ENCODE measurements around the gene CRACDL.

The CRACDL gene

GRCh38 chr2:98895221-98895620 lies 40.8 kb downstream of the CRACDL start:
- no peaks in the 10 kb centered on the region for H3K9me3 ChIP-seq (ENCODE audit: insufficient read depth, low read length)
- H2AFZ ChIP-seq (ENCODE audit: low read depth, low read length), result no peak overlapping the region
- H3K36me3 ChIP-seq (replicated peaks; ENCODE audit: low read depth, low read length), result no peaks in the 10 kb centered on the region
- H4K20me1 ChIP-seq (ENCODE audit: insufficient read depth, low read length), result no peaks in the 10 kb centered on the region
- no peak overlapping the region for H3K4me3 ChIP-seq (ENCODE audit: low read length)
- H3K4me1 ChIP-seq (ENCODE audit: low read length), result no peaks in the 10 kb centered on the region
- no peak overlapping the region for H3K27ac ChIP-seq (ENCODE audit: low read length)
- H3K27me3 ChIP-seq (ENCODE audit: low read depth, low read length), result no peaks in the 10 kb centered on the region
- no peak overlapping the region for H3K9ac ChIP-seq (ENCODE audit: low read length)
- H3K79me2 ChIP-seq (ENCODE audit: low read length), result no peaks in the 10 kb centered on the region
- no peak for TF ChIP-seq CTCF (IDR thresholded peaks at IDR 0.05; ENCODE audit: low read depth, low read length)
- no peak for TF ChIP-seq EZH2phosphoT487 (IDR thresholded peaks at IDR 0.05; ENCODE audit: low read depth)
- no peak overlapping the region for H3K4me2 ChIP-seq (ENCODE audit: low read length)

- no peaks in the 10 kb centered on the region for H3K9me3 ChIP-seq (ENCODE audit: insufficient read depth, low read length)
- no peak overlapping the region for H3K4me2 ChIP-seq (ENCODE audit: low read length)
- H3K79me2 ChIP-seq (ENCODE audit: low read length), result no peaks in the 10 kb centered on the region
- H2AFZ ChIP-seq (ENCODE audit: low read depth, low read length), result no peak overlapping the region
- H3K36me3 ChIP-seq (replicated peaks; ENCODE audit: low read depth, low read length), result no peaks in the 10 kb centered on the region
- no peak overlapping the region for H3K4me3 ChIP-seq (ENCODE audit: low read length)
- H4K20me1 ChIP-seq (ENCODE audit: insufficient read depth, low read length), result no peaks in the 10 kb centered on the region
- H3K9ac ChIP-seq (ENCODE audit: low read length), result no peak overlapping the region
- H3K27ac ChIP-seq (ENCODE audit: low read length), result no peak overlapping the region
- H3K4me1 ChIP-seq (ENCODE audit: low read length), result no peaks in the 10 kb centered on the region
- no peaks in the 10 kb centered on the region for H3K27me3 ChIP-seq (ENCODE audit: low read depth, low read length)
- TF ChIP-seq EZH2phosphoT487 (IDR thresholded peaks at IDR 0.05; ENCODE audit: low read depth) (no peak), CTCF (IDR thresholded peaks at IDR 0.05; ENCODE audit: low read depth, low read length) (no peak)
Measured at GRCh38 chr2:98894331-98895000, 41.6 kb downstream of the CRACDL start.

- Histone ChIP-seq H3K27me3 (ENCODE audit: low read depth, low read length) (no peaks in the 10 kb centered on the region), H3K27ac (ENCODE audit: low read length) (no peak overlapping the region), H3K4me1 (ENCODE audit: low read length) (no peaks in the 10 kb centered on the region), H2AFZ (ENCODE audit: low read depth, low read length) (no peak overlapping the region), H3K4me3 (ENCODE audit: low read length) (no peak overlapping the region), H3K9me3 (ENCODE audit: insufficient read depth, low read length) (no peaks in the 10 kb centered on the region), H3K9ac (ENCODE audit: low read length) (no peak overlapping the region), H3K36me3 (replicated peaks; ENCODE audit: low read depth, low read length) (no peaks in the 10 kb centered on the region), H3K79me2 (ENCODE audit: low read length) (no peaks in the 10 kb centered on the region), H4K20me1 (ENCODE audit: insufficient read depth, low read length) (no peaks in the 10 kb centered on the region), H3K4me2 (ENCODE audit: low read length) (no peak overlapping the region)
- no peak for TF ChIP-seq CTCF (IDR thresholded peaks at IDR 0.05; ENCODE audit: low read depth, low read length)
- no peak for TF ChIP-seq EZH2phosphoT487 (IDR thresholded peaks at IDR 0.05; ENCODE audit: low read depth)
Measured at GRCh38 chr2:98893911-98894321, 42.1 kb downstream of the CRACDL start.

GRCh38 chr2:98892871-98893270 lies 43.2 kb downstream of the CRACDL start:
- Histone ChIP-seq H3K79me2 (ENCODE audit: low read length) (no peaks in the 10 kb centered on the region), H3K9ac (ENCODE audit: low read length) (no peak overlapping the region), H3K27me3 (ENCODE audit: low read depth, low read length) (no peaks in the 10 kb centered on the region; the same call in 1 of the 2 replicates), H2AFZ (ENCODE audit: low read depth, low read length) (no peak overlapping the region), H3K36me3 (replicated peaks; ENCODE audit: low read depth, low read length) (no peaks in the 10 kb centered on the region), H4K20me1 (ENCODE audit: insufficient read depth, low read length) (no peaks in the 10 kb centered on the region), H3K4me2 (ENCODE audit: low read length) (no peak overlapping the region), H3K27ac (ENCODE audit: low read length) (no peak overlapping the region), H3K4me1 (ENCODE audit: low read length) (no peaks in the 10 kb centered on the region), H3K4me3 (ENCODE audit: low read length) (no peak overlapping the region), H3K9me3 (ENCODE audit: insufficient read depth, low read length) (no peaks in the 10 kb centered on the region)
- TF ChIP-seq EZH2phosphoT487 (IDR thresholded peaks at IDR 0.05; ENCODE audit: low read depth), result no peak
- no peak for TF ChIP-seq CTCF (IDR thresholded peaks at IDR 0.05; ENCODE audit: low read depth, low read length)
